A549 treated with CORT108297 at 1 μM for 4 hours (cell line): Measurements from ENCODE around the gene TMSB15A. TPM values are rescaled to one million over a fixed set of nuclear protein-coding genes. Genes with fewer than 3 reads are reported as not detected.

Experiments used
- total RNA-seq: library from RNA; stranded (reverse); fragments of 200-300 nt; extraction: Qiagen RNA extraction; gene quantifications from 5 replicates; pipeline ENCODE4 v1.2.3, GENCODE V29; 2022

TMSB15A gene
- 0.40 to 1.4 TPM (median 0.73 TPM) in 5 replicates for total RNA-seq

DNA sequence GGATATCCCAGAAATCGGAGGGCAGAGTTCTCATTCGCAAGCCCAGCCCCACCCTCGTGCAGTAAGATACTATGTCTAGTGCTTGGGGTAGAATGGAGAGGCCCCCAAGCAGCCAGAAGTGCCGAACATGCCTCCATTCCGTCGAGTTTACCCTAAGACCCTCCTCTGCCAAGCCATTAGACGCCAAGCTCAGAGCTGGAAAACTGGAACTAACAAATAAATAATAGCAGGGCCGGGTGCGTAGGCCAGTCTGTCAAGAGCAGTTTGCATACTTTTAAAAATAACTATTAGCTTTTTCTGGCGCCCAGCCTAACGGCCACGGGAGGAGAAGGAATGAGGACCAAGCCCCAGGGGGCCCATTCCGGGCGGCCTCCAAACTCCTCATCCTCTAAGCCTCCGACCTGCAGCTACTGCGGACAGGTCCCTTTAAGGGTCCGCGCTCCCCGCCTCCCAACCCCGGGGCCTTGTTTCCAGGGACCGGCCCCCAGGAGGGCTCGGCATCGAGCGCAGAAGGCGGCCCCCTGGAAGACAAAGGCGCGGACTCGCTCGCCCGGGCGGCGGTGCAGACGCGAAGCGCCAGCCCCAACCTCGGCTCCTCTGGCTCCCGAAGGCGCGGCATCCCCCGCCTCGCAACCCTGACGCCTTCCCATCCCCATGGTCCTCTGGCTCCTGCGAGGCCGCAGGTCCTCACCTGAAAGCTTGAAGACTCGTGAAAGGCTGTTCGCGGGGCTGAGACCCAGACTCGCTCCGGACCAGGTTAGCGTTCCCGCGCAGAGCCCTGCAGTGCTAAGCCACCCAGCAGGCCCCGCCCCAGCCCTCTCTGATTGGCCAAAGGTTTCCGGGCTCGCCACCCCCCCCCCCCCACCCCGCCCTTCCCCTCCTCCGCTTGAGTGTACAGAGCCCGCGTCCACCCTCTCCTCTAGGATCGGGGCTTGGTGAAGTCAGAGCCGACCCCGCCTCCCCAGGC, at the start of gene TMSB15A:
TSS of gene TMSB15A (minus strand) at position 765 of the 967 bp plus-strand sequence.

DNA sequence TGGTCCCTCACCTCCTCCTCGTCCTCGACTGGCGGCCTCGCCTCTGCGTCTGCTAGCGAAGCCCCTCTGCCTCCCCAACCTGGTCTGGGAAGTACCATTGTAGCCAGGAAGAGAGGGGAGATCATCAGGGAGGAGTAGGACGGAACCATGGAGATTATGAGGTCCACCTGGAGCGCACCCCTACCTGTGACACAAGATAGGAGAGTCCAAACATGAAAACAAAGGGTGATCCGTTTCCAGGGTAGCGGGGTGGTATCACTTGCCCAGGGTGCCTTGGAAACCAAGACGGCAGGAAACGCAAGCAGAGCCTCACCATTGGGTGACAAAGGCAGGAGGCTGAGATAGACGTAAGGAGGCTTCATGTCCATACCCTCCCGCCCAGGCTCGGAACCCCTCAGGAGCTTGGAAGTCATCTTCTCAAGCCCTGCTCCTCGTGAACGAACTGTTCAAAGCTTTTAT, 44.7 kb downstream of the TMSB15A start, which contains the start of gene TCP11X2:
TSS of gene TCP11X2 (minus strand) at position 51 of the 459 bp plus-strand sequence.

Other genes with a start within 250 kb of the TMSB15A start
- not detected in 5 replicates for gene NXF2B, start 76.7 kb downstream of the TMSB15A start, total RNA-seq
- gene TCP11X2, start 44.9 kb downstream of the TMSB15A start, total RNA-seq: not detected in 5 replicates
- gene ARMCX5, start 82.8 kb upstream of the TMSB15A start, total RNA-seq: 7.7 to 13.8 TPM (median 9.9 TPM) in 5 replicates
- 0.29 to 0.48 TPM (median 0.37 TPM) in 5 replicates for gene GPRASP1, start 134.7 kb upstream of the TMSB15A start, total RNA-seq
- gene GPRASP2, start 195.7 kb upstream of the TMSB15A start, total RNA-seq: 4.7 to 6.9 TPM (median 5.9 TPM) in 5 replicates
- gene GPRASP3, start 204.0 kb upstream of the TMSB15A start, total RNA-seq: 3.2 to 4.0 TPM (median 3.7 TPM) in 5 replicates